Left lung (tissue), 10 donors: ENCODE data around the gene CREBBP. TPM values are rescaled to one million over a fixed set of nuclear protein-coding genes. Genes with fewer than 3 reads are reported as not detected.

Experiments used
- ATAC-seq: fragments of 200-7000 bp; cut with Tn5 transposase; one replicate; pipeline ENCODE4 v1.9.1; 2020; ENCODE audit warnings: moderate library complexity
- DNase-seq, 4 donors: peaks; one replicate each; pipeline ENCODE4 v3.0.0-alpha.2; 2013 to 2020
- H3K27ac ChIP-seq, 2 donors: fragments of 200-600 bp; sonication (generic) in 1 of 2; one replicate each; pipeline versions ENCODE4 v1.5.0 to v1.8.0; 2020 to 2021
- H3K27me3 ChIP-seq, 2 donors: fragments of 200-600 bp; sonication (generic) in 1 of 2; one replicate each; pipeline versions ENCODE4 v1.5.0 to v1.8.0; 2020 to 2021
- H3K36me3 ChIP-seq, 2 donors: fragments of 200-600 bp; sonication (generic) in 1 of 2; one replicate each; pipeline versions ENCODE4 v1.5.0 to v1.8.0; 2020 to 2021
- H3K4me1 ChIP-seq, 2 donors: fragments of 200-600 bp; one replicate each; pipeline ENCODE4 v1.8.0; 2021
- H3K4me3 ChIP-seq, 2 donors: fragments of 200-600 bp; sonication (generic) in 1 of 2; one replicate each; pipeline versions ENCODE4 v1.5.0 to v1.8.0; 2020 to 2021; ENCODE audit warnings: mild to moderate bottlenecking in 1 of 2
- H3K9me3 ChIP-seq, 2 donors: fragments of 200-600 bp; sonication (generic) in 1 of 2; one replicate each; pipeline versions ENCODE4 v1.5.0 to v1.8.0; 2020 to 2021
- CTCF ChIP-seq, 2 donors: fragments of 200-600 bp; sonication (generic) in 1 of 2; IDR thresholded peaks; one replicate each; pipeline versions ENCODE4 v1.5.0 to v1.8.0; 2021; ENCODE audit warnings: antibody characterized with exemption in 2 of 2
- intact Hi-C, 2 donors: fragments of 100-400 bp; cut with DNase I; formaldehyde crosslinking; loops; one replicate each; pipeline versions ENCODE4 v1.11.2 to v1.14.2; 2022
- polyA plus RNA-seq, 6 donors: library from polyadenylated mRNA; unstranded; fragments of 120-200 nt; gene quantifications; one replicate each; pipeline ENCODE4 v1.2.1, GENCODE V29; 2013; ENCODE audit not compliant: insufficient read length in 6 of 6
- total RNA-seq, 2 donors: library from RNA; stranded (reverse); fragmentation: NEBNext Ultra II Directional; extraction: Animal tissue kit (Norgen Biotek cat#: 25700); gene quantifications; one replicate each; pipeline ENCODE4 v1.2.1, GENCODE V29; 2021
- donor health status: DM: no; HTN: yes; CAD: no.
- donor health status: DM: no; HTN: no; CAD: no.

Gene CREBBP
- total and polyA plus RNA-seq, 8 donors: 48.3 to 112 (median 104) TPM

GRCh38 chr16:3789375-3790099 is 91.0 kb downstream of the CREBBP start:
- H3K4me3 ChIP-seq: no peak overlapping the region
- peaks cover 0 to 8% of the 10 kb centered on the region in 2 donors for H3K4me1 ChIP-seq
- intact Hi-C loops: loop anchor here in 1 of 2 donors (10.0 kb wide), 1 partner anchor 85 kb away; no protein-coding TSS in a partner anchor
- peaks cover 0 to 62% of the 10 kb centered on the region in 2 donors for H3K36me3 ChIP-seq
- H3K27ac ChIP-seq: no peak overlapping the region
- no peak for TF ChIP-seq CTCF (IDR thresholded peaks at IDR 0.05)
- DNase-seq (no peak), ATAC-seq (no peak)
- no peaks in the 10 kb centered on the region for H3K27me3 ChIP-seq
- no peaks in the 10 kb centered on the region for H3K9me3 ChIP-seq

- Histone ChIP-seq H3K4me1 (peaks cover 0 to 8% of the 10 kb centered on the region in 2 donors), H3K27ac (no peak overlapping the region), H3K4me3 (no peak overlapping the region), H3K9me3 (no peaks in the 10 kb centered on the region), H3K27me3 (no peaks in the 10 kb centered on the region), H3K36me3 (peaks cover 0 to 62% of the 10 kb centered on the region in 2 donors)
- intact Hi-C loops: no loop called here
- no peak for ATAC-seq
- DNase-seq: no peak
- no peak for TF ChIP-seq CTCF (IDR thresholded peaks at IDR 0.05)
Measured at GRCh38 chr16:3788711-3789374, 91.7 kb downstream of the CREBBP start.

GRCh38 chr16:3787924-3788661 is 92.4 kb downstream of the CREBBP start:
- intact Hi-C loops: no loop called here
- Histone ChIP-seq H3K27me3 (no peaks in the 10 kb centered on the region), H3K36me3 (peaks cover 0 to 58% of the 10 kb centered on the region in 2 donors), H3K4me3 (no peak overlapping the region), H3K4me1 (peaks cover 0 to 3% of the 10 kb centered on the region in 2 donors), H3K27ac (no peak overlapping the region), H3K9me3 (no peaks in the 10 kb centered on the region)
- no peak for TF ChIP-seq CTCF (IDR thresholded peaks at IDR 0.05)
- no peak for ATAC-seq
- no peak for DNase-seq

- intact Hi-C loops: no loop called here
- no peak overlapping the region for H3K4me3 ChIP-seq
- no peaks in the 10 kb centered on the region for H3K9me3 ChIP-seq
- ATAC-seq (no peak), DNase-seq (no peak)
- TF ChIP-seq CTCF (IDR thresholded peaks at IDR 0.05): no peak
- H3K27me3 ChIP-seq: no peaks in the 10 kb centered on the region
- H3K4me1 ChIP-seq: no peaks in the 10 kb centered on the region
- no peak overlapping the region for H3K27ac ChIP-seq
- peaks cover 0 to 57% of the 10 kb centered on the region in 2 donors for H3K36me3 ChIP-seq
Measured at GRCh38 chr16:3785413-3785812, 95.1 kb downstream of the CREBBP start.

- H3K27ac ChIP-seq: no peak overlapping the region
- no peak for DNase-seq
- no peaks in the 10 kb centered on the region for H3K27me3 ChIP-seq
- no peaks in the 10 kb centered on the region for H3K9me3 ChIP-seq
- ATAC-seq: no peak
- no peak overlapping the region for H3K4me3 ChIP-seq
- H3K36me3 ChIP-seq: peaks cover 0 to 69% of the 10 kb centered on the region in 2 donors
- no peaks in the 10 kb centered on the region for H3K4me1 ChIP-seq
- no peak for TF ChIP-seq CTCF (IDR thresholded peaks at IDR 0.05)
- intact Hi-C loops: no loop called here
Measured at GRCh38 chr16:3783516-3783915, 97.0 kb downstream of the CREBBP start.
